Mesendoderm (in vitro differentiated cells): Measurements from ENCODE around the gene WHAMM.

Experiments used
- DNase-seq: peaks from one replicate; pipeline ENCODE4 v3.0.0; 2013
- H2AK5ac ChIP-seq: 2 replicates; pipeline ENCODE4 v1.6.1; 2013; ENCODE audit warnings: low read length, inconsistent platforms
- H2BK120ac ChIP-seq: 2 replicates; pipeline ENCODE4 v1.6.1; 2013; ENCODE audit warnings: low read depth, mild to moderate bottlenecking, low read length, moderate library complexity, mixed read lengths
- H2BK15ac ChIP-seq: replicated peaks from 2 replicates; pipeline ENCODE4 v1.6.1; 2013; ENCODE audit warnings: low read depth, mild to moderate bottlenecking, moderate library complexity
- H2BK5ac ChIP-seq: 2 replicates; pipeline ENCODE4 v1.6.1; 2013; ENCODE audit warnings: low read length, inconsistent platforms
- H3K18ac ChIP-seq: 2 replicates; pipeline ENCODE4 v1.6.1; 2013; ENCODE audit warnings: mild to moderate bottlenecking, low read length, mixed read lengths
- H3K23ac ChIP-seq: one replicate; pipeline ENCODE4 v1.6.1; 2013; ENCODE audit warnings: low read length
- H3K27ac ChIP-seq: 2 replicates; pipeline ENCODE4 v1.5.1; 2013; ENCODE audit warnings: low read depth, mild to moderate bottlenecking, inconsistent platforms, low read length, moderate library complexity
- H3K27me3 ChIP-seq: 2 replicates; pipeline ENCODE4 v1.6.1; 2013; ENCODE audit warnings: low read length, control low read depth, mild to moderate bottlenecking, inconsistent platforms; ENCODE audit not compliant: insufficient read depth, poor library complexity
- H3K36me3 ChIP-seq: 2 replicates; pipeline ENCODE4 v1.6.1; 2013; ENCODE audit warnings: low read length, inconsistent platforms; ENCODE audit not compliant: control insufficient read depth, insufficient read depth
- H3K4ac ChIP-seq: one replicate; pipeline ENCODE4 v1.6.1; 2013; ENCODE audit warnings: low read depth, mild to moderate bottlenecking, low read length, moderate library complexity
- H3K4me1 ChIP-seq: 2 replicates; pipeline ENCODE4 v1.6.1; 2013; ENCODE audit warnings: low read depth, low read length, inconsistent platforms; ENCODE audit not compliant: control insufficient read depth
- H3K4me2 ChIP-seq: 2 replicates; pipeline ENCODE4 v1.6.1; 2013; ENCODE audit warnings: low read length
- H3K4me3 ChIP-seq: 2 replicates; pipeline ENCODE4 v1.5.1; 2013; ENCODE audit warnings: mild to moderate bottlenecking, low read length
- H3K56ac ChIP-seq: one replicate; pipeline ENCODE4 v1.6.1; 2013; ENCODE audit warnings: low read length
- H3K79me1 ChIP-seq: 2 replicates; pipeline ENCODE4 v1.6.1; 2013; ENCODE audit warnings: low read length, inconsistent platforms
- H3K79me2 ChIP-seq: 2 replicates; pipeline ENCODE4 v1.6.1; 2013; ENCODE audit warnings: mild to moderate bottlenecking, low read length; ENCODE audit not compliant: control insufficient read depth, insufficient read depth
- H3K9ac ChIP-seq: 2 replicates; pipeline ENCODE4 v1.6.1; 2013; ENCODE audit warnings: low read length, inconsistent platforms
- H4K5ac ChIP-seq: one replicate; pipeline ENCODE4 v1.6.1; 2013; ENCODE audit warnings: low read length
- H4K8ac ChIP-seq: one replicate; pipeline ENCODE4 v1.6.1; 2013; ENCODE audit warnings: low read depth, mild to moderate bottlenecking, control low read depth, low read length, moderate library complexity
- WGBS: extraction: QIAGEN DNeasy Blood & Tissue Kit; methylation state at CpG from one replicate; pipeline ENCODE4 v1.1.7; 2013; ENCODE audit warnings: low lambda C conversion rate, missing lambda C conversion rate; ENCODE audit not compliant: insufficient coverage; ENCODE audit errors: extremely low coverage; 5-methylcytosine and 5-hydroxymethylcytosine counted together

Gene WHAMM

DNA sequence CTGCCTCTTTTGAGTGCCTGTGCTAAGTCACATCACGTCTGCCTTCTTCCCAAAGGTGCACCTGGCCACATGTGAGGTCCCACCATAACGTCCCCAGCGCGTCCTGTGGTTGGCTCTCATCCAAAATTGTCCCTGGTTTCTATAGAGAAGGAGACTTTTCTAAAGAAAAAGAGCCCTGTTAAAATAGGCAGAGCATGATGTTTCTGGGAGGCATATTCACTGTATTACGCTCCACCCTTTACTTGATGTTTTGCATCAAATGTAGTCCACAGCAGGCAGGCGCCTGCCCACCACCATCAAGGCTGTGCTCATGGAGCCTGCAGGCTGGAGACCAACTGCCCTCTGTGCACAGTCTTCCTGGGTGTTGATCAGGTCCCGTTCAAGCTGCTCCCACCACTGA, 36.3 kb downstream of the WHAMM start:
- H3K36me3 ChIP-seq = no peaks in the 10 kb centered on the region
- no peak overlapping the region for H3K56ac ChIP-seq
- no peak for DNase-seq
- H2AK5ac ChIP-seq = no peak overlapping the region
- no CpG with 5 or more reads among the region's 7 CpGs for WGBS
- no peak overlapping the region for H3K9ac ChIP-seq
- H3K4me3 ChIP-seq = no peak overlapping the region
- no peaks in the 10 kb centered on the region for H3K79me1 ChIP-seq
- no peak overlapping the region for H3K18ac ChIP-seq
- H3K4ac ChIP-seq = no peak overlapping the region
- H4K8ac ChIP-seq = no peak overlapping the region
- no peaks in the 10 kb centered on the region for H3K27me3 ChIP-seq
- H2BK120ac ChIP-seq = no peak overlapping the region
- no peak overlapping the region for H2BK5ac ChIP-seq
- H3K23ac ChIP-seq = no peak overlapping the region
- H3K4me2 ChIP-seq = no peak overlapping the region
- peaks cover 4% of the 10 kb centered on the region for H3K4me1 ChIP-seq
- no peaks in the 10 kb centered on the region for H3K79me2 ChIP-seq
- no peak overlapping the region for H4K5ac ChIP-seq
- no peak overlapping the region for H3K27ac ChIP-seq
- no peak overlapping the region for H2BK15ac ChIP-seq

DNA sequence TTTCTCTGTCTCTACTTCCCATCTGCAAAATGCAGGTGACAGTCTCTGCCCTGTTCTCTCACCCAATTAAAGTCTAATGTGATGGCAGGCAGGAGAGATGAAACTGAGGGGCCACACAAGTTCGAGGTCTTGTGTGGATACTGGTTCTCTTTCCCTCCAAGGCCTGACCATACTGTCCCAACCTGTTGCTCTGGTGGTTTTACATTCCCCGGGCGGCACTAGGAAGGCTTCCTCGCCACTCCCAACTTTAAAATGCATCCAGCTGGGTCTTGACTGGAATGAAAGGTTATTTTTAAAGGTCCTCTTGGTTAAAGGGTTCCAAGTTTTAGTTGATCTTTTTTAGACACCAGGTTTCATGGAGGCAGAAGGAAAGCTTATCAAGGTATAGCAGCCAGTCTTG, 37.2 kb downstream of the WHAMM start:
- no peak overlapping the region for H2BK120ac ChIP-seq
- no peak overlapping the region for H4K5ac ChIP-seq
- no peak overlapping the region for H3K4me2 ChIP-seq
- H3K23ac ChIP-seq = no peak overlapping the region
- no peaks in the 10 kb centered on the region for H3K79me1 ChIP-seq
- no CpG with 5 or more reads among the region's 4 CpGs for WGBS
- H2AK5ac ChIP-seq = no peak overlapping the region
- H2BK15ac ChIP-seq = no peak overlapping the region
- H3K27me3 ChIP-seq = no peaks in the 10 kb centered on the region
- H3K9ac ChIP-seq = no peak overlapping the region
- H3K79me2 ChIP-seq = no peaks in the 10 kb centered on the region
- no peak overlapping the region for H3K56ac ChIP-seq
- peaks cover 4% of the 10 kb centered on the region for H3K4me1 ChIP-seq
- no peak overlapping the region for H2BK5ac ChIP-seq
- no peak overlapping the region for H3K4me3 ChIP-seq
- H3K36me3 ChIP-seq = no peaks in the 10 kb centered on the region
- no peak overlapping the region for H3K18ac ChIP-seq
- no peak overlapping the region for H4K8ac ChIP-seq
- H3K4ac ChIP-seq = no peak overlapping the region
- DNase-seq = no peak
- H3K27ac ChIP-seq = no peak overlapping the region

DNA sequence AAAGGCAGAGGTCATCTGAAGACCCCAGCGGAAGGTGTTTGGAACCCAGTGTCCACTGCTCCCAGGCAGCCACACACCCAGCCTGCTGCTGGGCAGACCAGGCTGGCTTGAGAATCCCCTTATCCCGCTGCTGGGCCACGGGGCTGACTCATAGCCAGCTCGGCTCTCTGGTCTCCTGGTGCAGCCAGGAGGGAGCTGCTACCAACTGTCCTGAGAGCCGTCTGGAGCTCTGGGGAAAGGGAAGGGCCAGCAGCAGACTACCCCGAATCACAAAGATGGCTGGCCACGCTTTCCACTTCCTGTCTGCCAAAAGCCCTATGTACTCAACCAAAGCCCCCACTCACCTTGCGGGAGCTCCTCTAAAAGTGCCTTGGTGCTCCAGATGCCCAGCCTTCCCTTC, 38.3 kb downstream of the WHAMM start:
- no CpG with 5 or more reads among the region's 8 CpGs for WGBS
- no peak overlapping the region for H4K8ac ChIP-seq
- DNase-seq = no peak

DNA sequence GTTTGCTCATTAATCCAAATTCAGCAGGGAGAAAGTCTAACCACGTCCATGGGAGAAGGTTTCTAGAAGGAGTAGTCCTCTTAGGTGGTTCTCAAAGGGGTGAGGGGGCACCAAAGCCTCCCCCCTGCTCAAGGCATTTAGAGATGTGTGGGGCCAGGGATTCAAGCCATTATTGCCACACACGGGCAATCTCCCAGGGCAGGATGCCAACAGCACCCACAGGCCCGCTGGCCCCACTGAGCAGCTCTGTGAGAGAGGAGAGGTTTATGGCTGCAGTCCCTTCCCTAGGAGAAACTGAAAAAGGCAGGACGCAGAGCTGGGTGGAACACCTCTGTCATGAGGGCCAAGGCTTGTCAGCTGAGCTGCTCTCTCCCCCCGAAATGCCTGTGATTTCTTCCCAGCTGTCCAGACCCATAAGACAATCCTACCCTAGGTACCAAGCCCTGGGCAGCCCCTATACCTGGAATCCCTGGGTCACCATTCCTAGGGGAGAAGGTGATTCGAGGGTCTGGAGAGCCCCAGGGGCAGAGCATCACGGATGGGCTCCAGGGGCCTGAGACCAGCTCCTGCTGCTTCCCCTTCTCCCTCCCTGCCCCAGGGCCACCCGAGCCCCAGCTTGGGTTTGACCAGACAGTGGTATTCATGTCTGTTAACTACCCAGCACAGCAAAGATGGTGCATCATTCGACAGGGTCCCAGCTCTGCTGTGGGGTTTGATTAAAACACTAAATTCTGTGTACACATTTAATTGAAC, 39.0 kb downstream of the WHAMM start:
- no peaks in the 10 kb centered on the region for H3K79me1 ChIP-seq
- H3K27me3 ChIP-seq = no peaks in the 10 kb centered on the region
- H4K5ac ChIP-seq = no peak overlapping the region
- no peak overlapping the region for H3K4me3 ChIP-seq
- no peak overlapping the region for H3K4me2 ChIP-seq
- no peak overlapping the region for H3K9ac ChIP-seq
- H3K4ac ChIP-seq = no peak overlapping the region
- H3K36me3 ChIP-seq = no peaks in the 10 kb centered on the region
- H3K27ac ChIP-seq = no peak overlapping the region
- H2BK5ac ChIP-seq = no peak overlapping the region
- H3K79me2 ChIP-seq = no peaks in the 10 kb centered on the region
- H2BK15ac ChIP-seq = no peak overlapping the region
- no peak overlapping the region for H3K23ac ChIP-seq
- H2AK5ac ChIP-seq = no peak overlapping the region
- H4K8ac ChIP-seq = no peak overlapping the region
- peaks cover 4% of the 10 kb centered on the region for H3K4me1 ChIP-seq
- H3K18ac ChIP-seq = no peak overlapping the region
- no peak overlapping the region for H2BK120ac ChIP-seq
- H3K56ac ChIP-seq = no peak overlapping the region
- WGBS = no CpG with 5 or more reads among the region's 9 CpGs
- DNase-seq = no peak

More for the DNA sequence above, 38.3 kb downstream of the WHAMM start:
- Histone ChIP-seq H3K27me3 (no peaks in the 10 kb centered on the region), H3K4me1 (peaks cover 4% of the 10 kb centered on the region), H2BK15ac (no peak overlapping the region), H4K5ac (no peak overlapping the region), H3K4me2 (no peak overlapping the region), H3K4me3 (no peak overlapping the region), H2BK5ac (no peak overlapping the region), H3K79me2 (no peaks in the 10 kb centered on the region), H3K27ac (no peak overlapping the region), H2BK120ac (no peak overlapping the region), H3K18ac (no peak overlapping the region), H3K4ac (no peak overlapping the region), H3K79me1 (no peaks in the 10 kb centered on the region), H3K9ac (no peak overlapping the region), H3K56ac (no peak overlapping the region), H3K23ac (no peak overlapping the region), H3K36me3 (no peaks in the 10 kb centered on the region), H2AK5ac (no peak overlapping the region)

DNA sequence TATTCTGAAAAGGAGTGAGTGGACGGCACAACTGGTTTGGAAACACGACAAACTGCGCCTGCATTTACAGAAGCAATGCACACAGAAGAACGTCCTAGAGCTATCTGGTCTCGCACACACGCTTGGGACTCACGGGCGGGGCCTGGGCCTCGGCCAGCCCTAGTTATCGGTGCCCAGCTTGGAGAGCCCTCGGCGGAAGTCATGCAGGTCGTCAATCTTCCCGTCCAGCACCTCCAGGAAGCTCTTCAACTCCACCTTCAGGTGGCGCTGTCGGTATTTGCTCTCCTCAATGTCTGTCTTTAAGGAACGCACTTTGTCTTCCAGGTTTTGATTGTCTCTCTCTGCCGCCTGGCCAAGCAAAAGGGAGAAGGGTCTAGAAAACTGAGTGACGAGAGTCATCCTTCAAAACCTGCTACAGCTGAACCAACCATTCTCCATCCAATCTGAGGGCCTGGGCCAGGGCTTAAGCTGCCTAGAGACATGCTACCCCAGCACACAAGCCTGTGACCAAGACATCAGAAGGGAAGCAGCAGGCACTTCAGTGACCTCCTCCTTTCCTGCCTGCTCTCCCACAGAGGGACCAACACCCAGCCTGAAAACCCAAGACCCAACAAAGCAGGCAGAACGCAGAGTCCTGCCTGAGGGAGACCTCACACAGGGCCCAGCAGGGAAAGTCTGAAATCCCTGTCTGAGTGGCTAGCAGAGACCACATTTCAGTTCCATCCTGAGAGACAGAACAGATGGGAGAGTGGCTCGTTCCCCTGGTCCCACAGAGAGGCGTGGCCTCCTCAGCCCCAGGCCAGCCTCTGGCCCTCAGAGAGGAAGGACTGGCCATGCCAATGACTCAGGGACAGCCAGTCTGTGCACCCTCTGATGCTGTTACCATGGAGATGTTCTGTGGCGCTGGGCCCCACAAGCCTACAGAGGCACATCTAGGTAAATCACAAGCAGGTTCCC, 40.4 kb downstream of the WHAMM start:
- no peak overlapping the region for H3K18ac ChIP-seq
- no peaks in the 10 kb centered on the region for H3K27me3 ChIP-seq
- no peak overlapping the region for H3K23ac ChIP-seq
- H3K4me3 ChIP-seq = no peak overlapping the region
- no peaks in the 10 kb centered on the region for H3K36me3 ChIP-seq
- peak overlapping the region; percentile 49 for H2BK5ac ChIP-seq
- DNase-seq = peak; percentile 98
- H3K4ac ChIP-seq = no peak overlapping the region
- WGBS = no CpG with 5 or more reads among the region's 23 CpGs
- peak overlapping the region; percentile 23 for H4K5ac ChIP-seq
- no peak overlapping the region for H2BK120ac ChIP-seq
- peak overlapping the region; percentile 60 for H3K9ac ChIP-seq
- no peaks in the 10 kb centered on the region for H3K79me2 ChIP-seq
- H2BK15ac ChIP-seq = no peak overlapping the region
- no peak overlapping the region for H2AK5ac ChIP-seq
- peaks cover 4% of the 10 kb centered on the region for H3K4me1 ChIP-seq
- H3K4me2 ChIP-seq = no peak overlapping the region
- H3K56ac ChIP-seq = peak overlapping the region; percentile 89
- no peak overlapping the region for H4K8ac ChIP-seq
- H3K27ac ChIP-seq = no peak overlapping the region
- H3K79me1 ChIP-seq = no peaks in the 10 kb centered on the region
